Neural cell (in vitro differentiated cells): Measurements from ENCODE around the gene CTNNA1. TPM values are rescaled to one million over a fixed set of nuclear protein-coding genes. Genes with fewer than 3 reads are reported as not detected.

Experiments used
- H2AFZ ChIP-seq: fragments of 200-600, 300-800 bp; sonication (generic), shearing (Covaris generic); 2 replicates; pipeline ENCODE4 v1.6.0; 2014; ENCODE audit warnings: low read depth, mild to moderate bottlenecking, antibody characterized with exemption, low read length, moderate library complexity
- H3F3A ChIP-seq: fragments of 200-600 bp; shearing (Covaris generic); 2 replicates; pipeline ENCODE4 v1.6.1; 2016; ENCODE audit warnings: mild to moderate bottlenecking, moderate library complexity, mixed read lengths, antibody characterized with exemption, low read length; ENCODE audit not compliant: insufficient read depth, poor library complexity, severe bottlenecking
- H3K27ac ChIP-seq: fragments of 200-600, 300-800 bp; sonication (generic), shearing (Covaris generic); 2 replicates; pipeline ENCODE4 v1.5.1; 2014; ENCODE audit warnings: mild to moderate bottlenecking, low read length, moderate library complexity
- H3K27me3 ChIP-seq: fragments of 300-800, 200-600 bp; sonication (generic), shearing (Covaris generic); 2 replicates; pipeline ENCODE4 v1.6.0; 2014; ENCODE audit warnings: mild to moderate bottlenecking, low read depth, low read length, moderate library complexity; ENCODE audit not compliant: insufficient read depth
- H3K36me3 ChIP-seq: fragments of 300-800, 200-600 bp; sonication (generic), shearing (Covaris generic); 2 replicates; pipeline ENCODE4 v1.5.1; 2014; ENCODE audit warnings: mild to moderate bottlenecking, antibody characterized with exemption, low read length, moderate library complexity; ENCODE audit not compliant: insufficient read depth
- H3K4me2 ChIP-seq: fragments of 300-800, 200-600 bp; sonication (generic), shearing (Covaris generic); 2 replicates; pipeline ENCODE4 v1.6.0; 2014; ENCODE audit warnings: mild to moderate bottlenecking, low read length
- H3K4me3 ChIP-seq: fragments of 300-800, 200-600 bp; sonication (generic), shearing (Covaris generic); 2 replicates; pipeline ENCODE4 v1.5.1; 2014; ENCODE audit warnings: mild to moderate bottlenecking, low read length, moderate library complexity
- H3K79me2 ChIP-seq: fragments of 200-600 bp; shearing (Covaris generic); replicated peaks from 2 replicates; pipeline ENCODE4 v1.6.0; 2014; ENCODE audit warnings: mild to moderate bottlenecking, low read length, moderate library complexity; ENCODE audit not compliant: insufficient read depth
- H3K9ac ChIP-seq: fragments of 300-800, 200-600 bp; sonication (generic), shearing (Covaris generic); 2 replicates; pipeline ENCODE4 v1.6.1; 2016; ENCODE audit warnings: mild to moderate bottlenecking, low read length, mixed read lengths
- H3K9me2 ChIP-seq: fragments of 200-600 bp; shearing (Covaris generic); 2 replicates; pipeline ENCODE4 v1.6.1; 2016; ENCODE audit warnings: mild to moderate bottlenecking, low read length, mixed read lengths; ENCODE audit not compliant: insufficient read depth
- H3K9me3 ChIP-seq: fragments of 200-600, 300-800 bp; sonication (generic), shearing (Covaris generic); 2 replicates; pipeline ENCODE4 v1.6.1; 2016; ENCODE audit warnings: mild to moderate bottlenecking, mixed run types, low read length, moderate library complexity, mixed read lengths
- H4K20me1 ChIP-seq: fragments of 200-600 bp; shearing (Covaris generic); 2 replicates; pipeline ENCODE4 v1.6.1; 2016; ENCODE audit warnings: mild to moderate bottlenecking, mixed run types; ENCODE audit not compliant: insufficient read depth
- EP300 ChIP-seq: fragments of 450-650 bp; conservative IDR thresholded peaks from 2 replicates; pipeline ENCODE4 v1.6.1; 2014; ENCODE audit warnings: antibody characterized with exemption, mild to moderate bottlenecking, moderate library complexity; ENCODE audit not compliant: poor library complexity, severe bottlenecking
- EZH2 ChIP-seq: fragments of 200-600, 300-800 bp; shearing (Covaris generic), sonication (generic); IDR thresholded peaks from 2 replicates; pipeline ENCODE4 v1.6.1; 2014; ENCODE audit warnings: antibody characterized with exemption, low read length, borderline replicate concordance, mild to moderate bottlenecking; ENCODE audit not compliant: insufficient read depth, poor library complexity, severe bottlenecking
- MXI1 ChIP-seq: fragments of 450-650 bp; conservative IDR thresholded peaks from 2 replicates; pipeline ENCODE4 v1.6.1; 2014; ENCODE audit warnings: antibody characterized with exemption, mild to moderate bottlenecking; ENCODE audit not compliant: poor library complexity, severe bottlenecking
- POLR2AphosphoS5 ChIP-seq: IDR thresholded peaks from 2 replicates; pipeline ENCODE4 v1.6.1; 2012
- RAD21 ChIP-seq: fragments of 450-650 bp; conservative IDR thresholded peaks from 2 replicates; pipeline ENCODE4 v1.6.1; 2014; ENCODE audit warnings: antibody characterized with exemption, mild to moderate bottlenecking, moderate library complexity
- SMC3 ChIP-seq: fragments of 450-650 bp; conservative IDR thresholded peaks from 2 replicates; pipeline ENCODE4 v1.6.1; 2014; ENCODE audit warnings: antibody characterized with exemption, mild to moderate bottlenecking, moderate library complexity; ENCODE audit not compliant: poor library complexity
- TAF1 ChIP-seq: IDR thresholded peaks from 2 replicates; pipeline ENCODE4 v1.6.1; 2012; ENCODE audit warnings: low read depth
- polyA plus RNA-seq: library from polyadenylated mRNA; depleted of rRNA; stranded (reverse); fragments of >200 nt; gene quantifications from 2 replicates; pipeline ENCODE4 v1.2.3, GENCODE V29; 2014
- TF ChIP-seq, protein P1 (sequence below): IDR thresholded peaks from 2 replicates; pipeline ENCODE4 v1.6.1; 2012; ENCODE audit warnings: borderline replicate concordance
- TF ChIP-seq, protein P2 (sequence below): fragments of 450-650 bp; IDR thresholded peaks from 2 replicates; pipeline ENCODE4 v1.5.1; 2014; ENCODE audit warnings: antibody characterized with exemption, mild to moderate bottlenecking, moderate library complexity; ENCODE audit not compliant: poor library complexity, severe bottlenecking

Gene CTNNA1
- polyA plus RNA-seq, 1 donor from 2014 or later: 87.9 TPM

DNA sequence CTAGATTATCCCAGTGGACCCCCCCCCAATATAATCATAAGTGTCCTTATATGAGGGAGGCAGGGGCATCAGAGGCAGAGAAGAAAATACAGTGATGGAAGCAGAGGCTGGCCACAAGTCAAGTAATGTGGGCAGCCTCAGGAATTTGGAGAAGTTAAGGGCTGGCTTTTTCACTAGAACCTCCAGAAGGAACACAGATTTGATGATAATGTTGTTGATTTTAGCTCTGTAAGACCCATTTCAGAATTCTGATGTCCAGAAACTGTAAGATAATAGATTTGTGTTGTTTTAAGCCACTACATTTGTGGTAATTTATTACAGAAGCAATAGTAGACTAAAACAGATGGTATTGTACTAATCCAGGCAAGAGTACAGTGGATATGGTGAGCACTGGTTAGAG is 158.2 kb downstream of the CTNNA1 start:
- H3K36me3 ChIP-seq: no peaks in the 10 kb centered on the region
- no peak overlapping the region for H3K27ac ChIP-seq
- TF ChIP-seq POLR2AphosphoS5: no peak

DNA sequence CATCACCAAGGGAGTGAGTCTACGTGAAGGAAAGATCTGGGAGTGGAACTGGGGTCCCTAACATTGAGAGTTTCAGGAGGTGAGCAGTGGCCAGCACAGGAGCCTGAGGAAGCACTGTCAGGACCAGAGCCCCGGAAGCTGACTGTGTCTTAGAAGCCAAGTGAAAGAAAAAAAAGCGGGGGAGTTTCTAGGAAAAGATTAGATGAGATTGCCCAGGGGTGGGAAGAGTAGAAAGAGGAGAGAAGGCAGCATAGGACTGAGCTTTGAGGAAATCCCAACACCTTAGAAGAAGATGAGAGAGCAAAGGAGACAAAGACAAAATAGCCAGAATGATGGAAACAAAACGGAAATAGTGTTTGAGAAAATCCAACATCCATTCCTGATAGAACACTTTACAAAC is 158.9 kb downstream of the CTNNA1 start:
- no peaks in the 10 kb centered on the region for H4K20me1 ChIP-seq
- no peak overlapping the region for H3K4me3 ChIP-seq
- no peaks in the 10 kb centered on the region for H3K36me3 ChIP-seq
- H2AFZ ChIP-seq: no peak overlapping the region
- H3K27me3 ChIP-seq: no peaks in the 10 kb centered on the region
- H3K79me2 ChIP-seq: no peaks in the 10 kb centered on the region
- TF ChIP-seq MXI1 (no peak), POLR2AphosphoS5 (no peak), EZH2 (no peak), TAF1 (no peak), EP300 (no peak), SMC3 (no peak), RAD21 (no peak)
- TF ChIP-seq, protein P1, sequence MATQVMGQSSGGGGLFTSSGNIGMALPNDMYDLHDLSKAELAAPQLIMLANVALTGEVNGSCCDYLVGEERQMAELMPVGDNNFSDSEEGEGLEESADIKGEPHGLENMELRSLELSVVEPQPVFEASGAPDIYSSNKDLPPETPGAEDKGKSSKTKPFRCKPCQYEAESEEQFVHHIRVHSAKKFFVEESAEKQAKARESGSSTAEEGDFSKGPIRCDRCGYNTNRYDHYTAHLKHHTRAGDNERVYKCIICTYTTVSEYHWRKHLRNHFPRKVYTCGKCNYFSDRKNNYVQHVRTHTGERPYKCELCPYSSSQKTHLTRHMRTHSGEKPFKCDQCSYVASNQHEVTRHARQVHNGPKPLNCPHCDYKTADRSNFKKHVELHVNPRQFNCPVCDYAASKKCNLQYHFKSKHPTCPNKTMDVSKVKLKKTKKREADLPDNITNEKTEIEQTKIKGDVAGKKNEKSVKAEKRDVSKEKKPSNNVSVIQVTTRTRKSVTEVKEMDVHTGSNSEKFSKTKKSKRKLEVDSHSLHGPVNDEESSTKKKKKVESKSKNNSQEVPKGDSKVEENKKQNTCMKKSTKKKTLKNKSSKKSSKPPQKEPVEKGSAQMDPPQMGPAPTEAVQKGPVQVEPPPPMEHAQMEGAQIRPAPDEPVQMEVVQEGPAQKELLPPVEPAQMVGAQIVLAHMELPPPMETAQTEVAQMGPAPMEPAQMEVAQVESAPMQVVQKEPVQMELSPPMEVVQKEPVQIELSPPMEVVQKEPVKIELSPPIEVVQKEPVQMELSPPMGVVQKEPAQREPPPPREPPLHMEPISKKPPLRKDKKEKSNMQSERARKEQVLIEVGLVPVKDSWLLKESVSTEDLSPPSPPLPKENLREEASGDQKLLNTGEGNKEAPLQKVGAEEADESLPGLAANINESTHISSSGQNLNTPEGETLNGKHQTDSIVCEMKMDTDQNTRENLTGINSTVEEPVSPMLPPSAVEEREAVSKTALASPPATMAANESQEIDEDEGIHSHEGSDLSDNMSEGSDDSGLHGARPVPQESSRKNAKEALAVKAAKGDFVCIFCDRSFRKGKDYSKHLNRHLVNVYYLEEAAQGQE: no peak
- TF ChIP-seq, protein P2, sequence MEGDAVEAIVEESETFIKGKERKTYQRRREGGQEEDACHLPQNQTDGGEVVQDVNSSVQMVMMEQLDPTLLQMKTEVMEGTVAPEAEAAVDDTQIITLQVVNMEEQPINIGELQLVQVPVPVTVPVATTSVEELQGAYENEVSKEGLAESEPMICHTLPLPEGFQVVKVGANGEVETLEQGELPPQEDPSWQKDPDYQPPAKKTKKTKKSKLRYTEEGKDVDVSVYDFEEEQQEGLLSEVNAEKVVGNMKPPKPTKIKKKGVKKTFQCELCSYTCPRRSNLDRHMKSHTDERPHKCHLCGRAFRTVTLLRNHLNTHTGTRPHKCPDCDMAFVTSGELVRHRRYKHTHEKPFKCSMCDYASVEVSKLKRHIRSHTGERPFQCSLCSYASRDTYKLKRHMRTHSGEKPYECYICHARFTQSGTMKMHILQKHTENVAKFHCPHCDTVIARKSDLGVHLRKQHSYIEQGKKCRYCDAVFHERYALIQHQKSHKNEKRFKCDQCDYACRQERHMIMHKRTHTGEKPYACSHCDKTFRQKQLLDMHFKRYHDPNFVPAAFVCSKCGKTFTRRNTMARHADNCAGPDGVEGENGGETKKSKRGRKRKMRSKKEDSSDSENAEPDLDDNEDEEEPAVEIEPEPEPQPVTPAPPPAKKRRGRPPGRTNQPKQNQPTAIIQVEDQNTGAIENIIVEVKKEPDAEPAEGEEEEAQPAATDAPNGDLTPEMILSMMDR: no peak
- H3K9me3 ChIP-seq: no peaks in the 10 kb centered on the region
- H3K9ac ChIP-seq: no peak overlapping the region
- no peaks in the 10 kb centered on the region for H3F3A ChIP-seq
- H3K4me2 ChIP-seq: no peak overlapping the region
- no peaks in the 10 kb centered on the region for H3K9me2 ChIP-seq
- no peak overlapping the region for H3K27ac ChIP-seq

More for the DNA sequence above, 158.2 kb downstream of the CTNNA1 start:
- Histone ChIP-seq H3K4me3 (no peak overlapping the region), H3K9ac (no peak overlapping the region), H3K79me2 (no peaks in the 10 kb centered on the region), H3K9me2 (no peaks in the 10 kb centered on the region), H4K20me1 (no peaks in the 10 kb centered on the region), H3K9me3 (no peaks in the 10 kb centered on the region), H3K27me3 (no peaks in the 10 kb centered on the region), H3K4me2 (no peak overlapping the region), H3F3A (no peaks in the 10 kb centered on the region), H2AFZ (no peak overlapping the region)

DNA sequence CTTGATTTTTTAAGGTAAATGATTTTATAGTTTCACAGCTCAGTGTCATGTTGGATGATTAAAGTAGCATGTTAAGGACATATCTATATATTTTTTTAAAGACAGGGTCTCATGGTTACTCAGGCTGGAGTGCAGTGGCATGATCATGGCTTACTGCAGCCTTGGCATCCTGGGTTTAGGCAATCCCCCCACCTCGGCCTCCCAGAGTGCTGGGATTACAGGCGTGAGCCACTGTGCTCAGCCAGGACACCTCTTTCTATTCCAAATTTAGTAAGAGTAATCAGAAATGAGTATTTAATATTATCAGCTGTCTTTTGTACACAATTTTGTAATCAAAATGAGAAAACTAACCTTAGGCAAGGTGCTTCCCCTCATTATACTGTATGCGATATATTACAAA is 160.5 kb downstream of the CTNNA1 start:
- TF ChIP-seq, protein P1: no peak
- TF ChIP-seq EZH2 (no peak), POLR2AphosphoS5 (no peak), SMC3 (no peak), RAD21 (no peak), EP300 (no peak), TAF1 (no peak), MXI1 (no peak)
- TF ChIP-seq, protein P2: no peak
- no peaks in the 10 kb centered on the region for H3F3A ChIP-seq
- no peak overlapping the region for H3K27ac ChIP-seq
- H3K9ac ChIP-seq: no peak overlapping the region
- no peak overlapping the region for H2AFZ ChIP-seq
- no peak overlapping the region for H3K4me2 ChIP-seq
- H3K36me3 ChIP-seq: no peaks in the 10 kb centered on the region
- H3K79me2 ChIP-seq: no peaks in the 10 kb centered on the region
- no peaks in the 10 kb centered on the region for H4K20me1 ChIP-seq
- no peaks in the 10 kb centered on the region for H3K27me3 ChIP-seq
- no peaks in the 10 kb centered on the region for H3K9me2 ChIP-seq
- no peak overlapping the region for H3K4me3 ChIP-seq
- H3K9me3 ChIP-seq: no peaks in the 10 kb centered on the region
